AG04450 (cell line): ENCODE results near the gene SMC2. TPM values are rescaled to one million over a fixed set of nuclear protein-coding genes. Genes with fewer than 3 reads are reported as not detected.

Experiments
- CTCF ChIA-PET: fragments of 300-600, 350-600 bp; formaldehyde crosslinking; extraction: SDS; loops from one replicate; lab custom pipeline; 2022; ENCODE audit warnings: antibody characterized with exemption, inconsistent platforms; lab: Charles Lee
- POLR2A ChIA-PET: fragments of 350-600 bp; formaldehyde crosslinking; extraction: SDS; loops from one replicate; lab custom pipeline; 2021; ENCODE audit warnings: antibody characterized with exemption, inconsistent platforms; lab: Yijun Ruan, JAX
- DNase-seq: peaks from one replicate; pipeline ENCODE4 v3.0.0-alpha.2; 2011; ENCODE audit warnings: low read depth, low spot score
- H3K27ac ChIP-seq: one replicate; pipeline ENCODE4 v1.5.1; 2012; ENCODE audit warnings: low read depth, low read length, control low read depth
- H3K27me3 ChIP-seq: one replicate; pipeline ENCODE4 v1.6.0; 2012; ENCODE audit warnings: low read length; ENCODE audit not compliant: control insufficient read depth, insufficient read depth
- H3K4me3 ChIP-seq: 2 replicates; pipeline ENCODE4 v1.5.1; 2011; ENCODE audit warnings: mild to moderate bottlenecking, low read depth, low read length, control low read depth
- H3K9me3 ChIP-seq: 2 replicates; pipeline ENCODE4 v1.5.1; 2012; ENCODE audit warnings: low read length; ENCODE audit not compliant: control insufficient read depth, insufficient read depth
- CTCF ChIP-seq: IDR thresholded peaks from 2 replicates; pipeline ENCODE4 v1.5.1; 2011; ENCODE audit warnings: low read depth, low read length, control low read depth, inconsistent platforms
- polyA minus RNA-seq: library from RNA; depleted of rRNA, polyadenylated mRNA; stranded (reverse); fragments of >200 nt; gene quantifications from 2 replicates; pipeline ENCODE4 v1.2.3, GENCODE V29; 2011; rRNA and poly(A)+ RNA removed
- polyA plus RNA-seq: library from polyadenylated mRNA; depleted of rRNA; stranded (reverse); fragments of >200 nt; gene quantifications from 2 replicates; pipeline ENCODE4 v1.2.3, GENCODE V29; 2011; rRNA removed

The SMC2 gene
- 5.5 and 9.3 TPM in 2 replicates for polyA plus RNA-seq
- polyA minus RNA-seq, result 3.3 and 6.4 TPM in 2 replicates

- H3K4me3 ChIP-seq, result peak within 1 kb of the TSS; percentile 71
- ChIA-PET POLR2A (interaction anchor here (0.6 to 1.4 kb wide), 2 partner anchors 17 to 19 kb away, joined by 4 to 7 read pairs; no protein-coding TSS in a partner anchor), CTCF (interaction anchor here (0.5 to 3.7 kb wide), 6 partner anchors 16 to 1531 kb away, joined by 3 to 32 read pairs (median 4); no protein-coding TSS in a partner anchor)
- TF ChIP-seq CTCF, result no peak
- H3K9me3 ChIP-seq, result no peaks in the 10 kb centered on the region
- H3K27ac ChIP-seq, result peak within 1 kb of the TSS; percentile 93
- DNase-seq, result peak; percentile 68
- no peaks in the 10 kb centered on the region for H3K27me3 ChIP-seq
Measured at GRCh38 chr9:104093647-104094533, at the start of gene SMC2. TSS of gene SMC2 (plus strand) at chr9:104094309. CDS start at chr9:104095385, 1,076 bp downstream.

DNA sequence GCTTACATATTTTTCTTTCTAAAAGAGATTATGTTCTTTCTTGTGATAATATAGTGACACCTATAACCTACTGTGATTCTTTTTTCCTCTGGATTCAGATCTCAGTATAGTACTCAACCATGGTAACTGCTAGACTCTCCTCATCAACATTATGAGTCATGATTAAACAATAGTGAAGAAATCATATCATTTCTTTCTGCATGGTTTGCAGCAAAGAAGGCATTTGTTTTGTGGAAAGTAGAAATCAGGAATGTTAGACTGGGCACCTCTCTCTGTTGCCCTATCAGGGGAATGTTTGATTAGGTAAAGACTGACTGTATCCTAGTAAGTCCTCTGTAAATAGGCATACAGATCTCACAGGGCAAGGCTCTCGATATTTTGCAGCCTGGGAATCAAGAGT, 25.6 kb upstream of the SMC2 start:
- H3K27me3 ChIP-seq, result no peaks in the 10 kb centered on the region

GRCh38 chr9:104069288-104069687, 24.8 kb upstream of the SMC2 start:
- Histone ChIP-seq H3K27ac (no peak overlapping the region), H3K4me3 (no peak overlapping the region), H3K9me3 (no peaks in the 10 kb centered on the region), H3K27me3 (no peaks in the 10 kb centered on the region)
- ChIA-PET CTCF (interaction anchor here (1.5 kb wide), 1 partner anchor 22 kb away, joined by 5 read pairs; no protein-coding TSS in a partner anchor), POLR2A (no interaction called here)
- DNase-seq, result no peak
- no peak for TF ChIP-seq CTCF

More for the DNA sequence above, 25.6 kb upstream of the SMC2 start:
- no peaks in the 10 kb centered on the region for H3K9me3 ChIP-seq
- H3K4me3 ChIP-seq, result no peak overlapping the region
- no peak for DNase-seq
- POLR2A ChIA-PET, result no interaction called here
- CTCF ChIA-PET, result interaction anchor here (1.5 kb wide), 1 partner anchor 23 kb away, joined by 5 read pairs; no protein-coding TSS in a partner anchor
- H3K27ac ChIP-seq, result no peak overlapping the region
- no peak for TF ChIP-seq CTCF

GRCh38 chr9:104071589-104071988, 22.5 kb upstream of the SMC2 start:
- DNase-seq, result no peak
- TF ChIP-seq CTCF, result no peak
- ChIA-PET POLR2A (no interaction called here), CTCF (no interaction called here)
- Histone ChIP-seq H3K4me3 (no peak overlapping the region), H3K9me3 (no peaks in the 10 kb centered on the region), H3K27ac (no peak overlapping the region), H3K27me3 (no peaks in the 10 kb centered on the region)
